Transverse colon (tissue), 4 donors: Measurements from ENCODE around the gene COX7A2L.

ENCODE experiments used
- EP300 ChIP-seq: sonication (generic); formaldehyde crosslinking; IDR thresholded peaks from one replicate; pipeline ENCODE4 v1.6.1; 2017; ENCODE audit warnings: antibody characterized with exemption, low read depth
- POLR2A ChIP-seq: fragments of 450-650 bp; IDR thresholded peaks from one replicate; pipeline ENCODE4 v1.6.1; 2016; ENCODE audit warnings: antibody characterized with exemption, mild to moderate bottlenecking, moderate library complexity
- POLR2AphosphoS5 ChIP-seq, 3 donors: sonication (generic); formaldehyde crosslinking; IDR thresholded peaks; one replicate each; pipeline ENCODE4 v1.6.1; 2016; ENCODE audit warnings: antibody characterized with exemption in 3 of 3
- TF ChIP-seq, protein P1 (sequence below), 5 experiments: fragments of 200-600 bp in 3 of 5; fragments of 450-650 bp in 2 of 5; sonication (generic) in 3 of 5; IDR thresholded peaks; 1 replicate in 2 of 5; 2 replicates in 3 of 5; pipeline ENCODE4 v1.5.1; 2016 to 2017; ENCODE audit warnings: antibody characterized with exemption in 5 of 5, inconsistent platforms in 3 of 5, mild to moderate bottlenecking in 2 of 5, moderate library complexity in 1 of 5

DNA sequence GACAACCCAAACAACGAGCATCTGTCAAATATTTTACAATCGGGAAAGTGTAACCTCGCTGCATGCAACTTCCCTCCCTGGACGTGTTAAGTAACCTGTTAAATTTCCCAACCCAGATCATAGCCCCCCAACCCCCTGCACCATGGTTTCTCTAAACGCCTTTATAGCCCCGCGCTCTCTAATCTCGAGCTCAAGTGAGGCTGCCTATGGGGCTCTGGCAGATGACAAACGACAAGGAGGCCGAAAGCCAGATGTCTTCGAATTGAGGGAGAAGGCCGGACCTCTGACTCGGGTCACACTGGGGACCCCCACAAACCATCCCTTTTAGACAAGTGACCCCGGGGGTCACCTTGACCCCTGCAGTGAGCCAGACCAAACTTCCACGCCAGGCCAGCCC lies 526 bp downstream of the COX7A2L start:
- TF ChIP-seq, protein P1, sequence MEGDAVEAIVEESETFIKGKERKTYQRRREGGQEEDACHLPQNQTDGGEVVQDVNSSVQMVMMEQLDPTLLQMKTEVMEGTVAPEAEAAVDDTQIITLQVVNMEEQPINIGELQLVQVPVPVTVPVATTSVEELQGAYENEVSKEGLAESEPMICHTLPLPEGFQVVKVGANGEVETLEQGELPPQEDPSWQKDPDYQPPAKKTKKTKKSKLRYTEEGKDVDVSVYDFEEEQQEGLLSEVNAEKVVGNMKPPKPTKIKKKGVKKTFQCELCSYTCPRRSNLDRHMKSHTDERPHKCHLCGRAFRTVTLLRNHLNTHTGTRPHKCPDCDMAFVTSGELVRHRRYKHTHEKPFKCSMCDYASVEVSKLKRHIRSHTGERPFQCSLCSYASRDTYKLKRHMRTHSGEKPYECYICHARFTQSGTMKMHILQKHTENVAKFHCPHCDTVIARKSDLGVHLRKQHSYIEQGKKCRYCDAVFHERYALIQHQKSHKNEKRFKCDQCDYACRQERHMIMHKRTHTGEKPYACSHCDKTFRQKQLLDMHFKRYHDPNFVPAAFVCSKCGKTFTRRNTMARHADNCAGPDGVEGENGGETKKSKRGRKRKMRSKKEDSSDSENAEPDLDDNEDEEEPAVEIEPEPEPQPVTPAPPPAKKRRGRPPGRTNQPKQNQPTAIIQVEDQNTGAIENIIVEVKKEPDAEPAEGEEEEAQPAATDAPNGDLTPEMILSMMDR (IDR thresholded peaks at IDR 0.05) = no peak
- no peak for TF ChIP-seq POLR2A
- no peak for TF ChIP-seq POLR2AphosphoS5 (IDR thresholded peaks at IDR 0.05)
- no peak for TF ChIP-seq EP300
